H7 (cell line): ENCODE results near the gene PLXNB2. TPM values are rescaled to one million over a fixed set of nuclear protein-coding genes. Genes with fewer than 3 reads are reported as not detected.

Experiments
- DNase-seq: peaks from one replicate; pipeline ENCODE4 v3.0.0; 2012
- H3K27me3 ChIP-seq: 2 replicates; pipeline ENCODE4 v1.6.0; 2011; ENCODE audit warnings: mild to moderate bottlenecking, low read length; ENCODE audit not compliant: control insufficient read depth, insufficient read depth
- H3K36me3 ChIP-seq: replicated peaks from 2 replicates; pipeline ENCODE4 v1.5.1; 2011; ENCODE audit warnings: low read length; ENCODE audit not compliant: control insufficient read depth, insufficient read depth
- H3K4me3 ChIP-seq: 2 replicates; pipeline ENCODE4 v1.5.1; 2011; ENCODE audit warnings: low read depth, mild to moderate bottlenecking, control low read depth, low read length, moderate library complexity; ENCODE audit not compliant: insufficient read depth
- total RNA-seq: library from RNA; depleted of rRNA; stranded (reverse); fragments of >200 nt; shearing (Covaris generic); gene quantifications from 2 replicates; pipeline ENCODE4 v1.2.3, GENCODE V29; 2014; rRNA removed

The PLXNB2 gene
- total RNA-seq, 1 experiment from 2014 or later: 33.4 TPM

- H3K4me3 ChIP-seq: no peak overlapping the region
- H3K36me3 ChIP-seq: peaks cover 1% of the 10 kb centered on the region
- no peak for DNase-seq
- H3K27me3 ChIP-seq: no peaks in the 10 kb centered on the region
These were observed 80.6 kb downstream of the PLXNB2 start for GRCh38 chr22:50226875-50227165.

DNA sequence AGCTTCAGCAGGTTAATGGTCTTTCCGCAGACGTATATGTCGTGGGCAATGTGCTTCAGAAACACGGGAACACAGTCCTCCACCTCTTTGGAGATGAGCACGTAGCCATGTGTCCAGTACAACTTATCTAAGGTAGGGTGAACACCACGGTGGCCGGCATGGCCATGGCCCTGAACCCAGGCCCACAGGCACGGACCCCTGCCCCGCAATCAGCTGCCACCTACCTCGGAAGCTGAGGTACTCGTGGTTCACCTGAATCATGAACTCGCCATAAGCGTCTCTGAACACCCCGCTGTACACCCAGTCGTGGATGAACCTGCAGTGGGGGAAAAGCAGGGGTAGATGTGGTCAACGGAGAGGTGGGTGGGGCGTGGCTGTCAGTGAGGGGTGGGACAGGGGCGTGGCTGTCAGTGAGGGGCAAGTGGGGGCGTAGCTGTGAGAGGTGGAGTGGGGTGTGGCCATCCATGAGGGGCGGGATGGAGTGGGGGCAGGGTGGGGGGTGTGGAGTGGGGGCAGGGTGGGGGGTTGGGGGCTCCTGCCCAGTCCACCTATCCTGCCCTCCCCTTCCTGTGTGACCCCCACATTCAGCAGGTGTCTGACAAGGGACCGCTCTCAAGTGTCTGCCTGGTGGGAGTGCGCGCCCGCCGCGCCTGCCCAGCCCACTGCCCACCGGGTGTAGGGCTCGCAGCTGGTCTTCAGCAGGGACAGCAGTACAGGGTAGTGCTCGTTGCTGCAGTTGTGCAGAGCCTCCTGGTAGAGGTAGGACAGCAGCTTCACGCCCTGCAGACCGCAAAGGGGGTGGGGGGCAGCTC lies 81.2 kb downstream of the PLXNB2 start:
- H3K36me3 ChIP-seq: peaks cover 1% of the 10 kb centered on the region
- no peak for DNase-seq
- H3K27me3 ChIP-seq: no peaks in the 10 kb centered on the region
- H3K4me3 ChIP-seq: no peak overlapping the region

DNA sequence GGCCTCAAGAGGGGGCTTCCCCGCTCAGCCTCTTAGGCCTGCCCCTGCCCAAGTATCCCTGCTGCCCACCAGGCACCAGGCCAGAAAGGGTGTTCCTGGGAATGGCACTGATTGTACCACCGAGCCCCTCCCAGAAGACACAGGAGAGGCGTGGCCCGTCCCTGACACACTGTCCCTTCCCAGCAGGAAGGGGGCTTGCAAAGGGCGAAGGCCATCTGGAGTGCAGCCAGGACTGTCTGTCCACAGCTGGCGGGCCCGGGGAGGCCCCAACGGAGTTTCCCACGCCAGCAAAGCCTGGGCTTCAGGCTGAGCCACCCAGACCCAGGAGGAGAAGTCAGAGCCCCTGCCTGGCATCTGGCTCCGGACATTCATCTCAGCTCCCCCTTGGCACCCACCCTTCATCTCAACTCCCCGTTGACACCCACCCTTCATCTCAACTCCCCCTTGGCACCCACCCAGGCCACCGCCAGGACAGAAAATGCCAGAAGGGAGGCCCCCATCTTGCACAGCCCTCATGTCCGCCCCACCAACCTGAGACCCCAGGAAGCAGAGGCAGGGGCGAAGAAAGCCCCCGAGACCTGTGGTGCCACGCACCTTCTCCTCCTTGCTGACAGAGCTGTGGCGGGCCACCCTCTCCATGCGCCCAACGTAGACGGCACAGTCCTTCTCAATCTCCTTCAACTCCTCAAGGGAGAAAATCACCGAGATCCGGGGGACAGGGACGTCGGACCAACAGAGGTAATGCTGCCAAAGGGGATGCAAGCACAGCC lies 82.1 kb downstream of the PLXNB2 start:
- no peak for DNase-seq
- Histone ChIP-seq H3K27me3 (no peaks in the 10 kb centered on the region), H3K4me3 (no peak overlapping the region), H3K36me3 (peaks cover 1% of the 10 kb centered on the region)

Other genes starting within 250 kb of the PLXNB2 start
- not detected in 2 replicates for gene TTLL8, start 249.3 kb downstream of the PLXNB2 start, total RNA-seq
- 0.14 TPM in 1 of 2 replicates, not detected in the other for gene MLC1, start 222.2 kb downstream of the PLXNB2 start, total RNA-seq
- gene MOV10L1, start 217.6 kb downstream of the PLXNB2 start, total RNA-seq: not detected in 2 replicates
- 2.2 and 2.6 TPM in 2 replicates for gene PANX2, start 136.9 kb downstream of the PLXNB2 start, total RNA-seq
- gene TRABD, start 121.7 kb downstream of the PLXNB2 start, total RNA-seq: 83.1 and 84.6 TPM in 2 replicates
- 27.8 and 29.9 TPM in 2 replicates for gene SELENOO, start 106.6 kb downstream of the PLXNB2 start, total RNA-seq
- gene TUBGCP6, start 62.6 kb downstream of the PLXNB2 start, total RNA-seq: 24.0 and 31.6 TPM in 2 replicates
- 15.7 and 22.4 TPM in 2 replicates for gene HDAC10, start 56.4 kb downstream of the PLXNB2 start, total RNA-seq
- 21.2 and 23.8 TPM in 2 replicates for gene MAPK12, start 46.0 kb downstream of the PLXNB2 start, total RNA-seq
- 1.4 and 2.4 TPM in 2 replicates for gene MAPK11, start 37.3 kb downstream of the PLXNB2 start, total RNA-seq
- 0.52 and 1.1 TPM in 2 replicates for gene DENND6B, start 19.4 kb upstream of the PLXNB2 start, total RNA-seq
- 47.0 and 48.7 TPM in 2 replicates for gene PPP6R2, start 35.7 kb upstream of the PLXNB2 start, total RNA-seq
- 53.8 and 64.4 TPM in 2 replicates for gene SBF1, start 167.4 kb upstream of the PLXNB2 start, total RNA-seq
- gene ADM2, start 173.9 kb upstream of the PLXNB2 start, total RNA-seq: 3.0 and 3.2 TPM in 2 replicates
- gene MIOX, start 179.2 kb upstream of the PLXNB2 start, total RNA-seq: not detected in 2 replicates
- gene LMF2, start 200.1 kb upstream of the PLXNB2 start, total RNA-seq: 19.0 and 28.1 TPM in 2 replicates
- gene NCAPH2, start 200.6 kb upstream of the PLXNB2 start, total RNA-seq: 74.1 and 86.5 TPM in 2 replicates
- 1.2 TPM in 1 of 2 replicates, not detected in the other for gene SCO2, start 218.0 kb upstream of the PLXNB2 start, total RNA-seq
- gene TYMP, start 222.4 kb upstream of the PLXNB2 start, total RNA-seq: 0.55 and 1.1 TPM in 2 replicates
- gene KLHDC7B, start 238.3 kb upstream of the PLXNB2 start, total RNA-seq: not detected in 2 replicates